Neural crest cell (in vitro differentiated cells): ENCODE data around the gene NDST1. TPM values are rescaled to one million over a fixed set of nuclear protein-coding genes. Genes with fewer than 3 reads are reported as not detected.
A peak's percentile ranks its signal among the peaks of the same experiment; 100 is the strongest.

ENCODE experiments used
- DNase-seq: peaks from one replicate; pipeline ENCODE4 v3.0.0; 2021; ENCODE audit warnings: low read depth, mixed read lengths, low spot score
- H3K27ac Mint-ChIP-seq: one replicate; pipeline ENCODE4 v1.8.0; 2021; ENCODE audit warnings: mild to moderate bottlenecking, mixed read lengths; ENCODE audit not compliant: unreplicated experiment
- H3K27me3 Mint-ChIP-seq: 2 replicates; pipeline ENCODE4 v1.8.0; 2021; ENCODE audit warnings: low read depth, mild to moderate bottlenecking, mixed read lengths
- H3K36me3 Mint-ChIP-seq: 2 replicates; pipeline ENCODE4 v1.8.0; 2021; ENCODE audit warnings: low read depth, mild to moderate bottlenecking, mixed read lengths
- H3K4me1 Mint-ChIP-seq: 2 replicates; pipeline ENCODE4 v1.8.0; 2021; ENCODE audit warnings: mixed read lengths
- H3K4me3 Mint-ChIP-seq: one replicate; pipeline ENCODE4 v1.8.0; 2021; ENCODE audit warnings: mild to moderate bottlenecking, mixed read lengths
- H3K9me3 Mint-ChIP-seq: 2 replicates; pipeline ENCODE4 v1.8.0; 2021; ENCODE audit warnings: mixed read lengths
- total RNA-seq: library from RNA; stranded (reverse); gene quantifications from 2 replicates; pipeline ENCODE4 v1.2.1, GENCODE V29; 2021
- TF ChIP-seq, protein P1 (sequence below): fragments of 200-600 bp; sonication (generic); conservative IDR thresholded peaks from 2 replicates; pipeline ENCODE4 v1.5.0; 2021; ENCODE audit warnings: antibody characterized with exemption, mild to moderate bottlenecking

NDST1 gene
- total RNA-seq, 1 donor from 2014 or later, result 112 TPM

DNA sequence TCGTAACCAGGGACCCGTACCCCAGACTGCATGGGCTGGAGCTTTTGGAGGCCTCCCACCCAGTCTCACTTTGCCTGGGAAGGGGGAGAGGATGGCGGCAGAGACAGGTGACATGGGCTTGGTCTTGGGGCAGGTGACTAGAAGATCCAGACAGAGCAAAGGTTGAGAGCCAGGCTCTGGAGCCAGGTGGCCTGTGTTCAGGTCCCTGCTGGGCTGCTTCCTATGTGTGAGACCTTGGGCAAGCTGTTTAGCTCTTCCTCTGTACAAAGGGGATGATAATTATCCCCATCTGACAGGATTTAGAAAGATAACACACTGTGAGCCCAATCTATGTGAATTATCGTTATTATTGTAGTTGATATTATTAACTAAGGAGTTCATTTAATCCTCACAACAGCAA, 16.1 kb upstream of the NDST1 start:
- Mint-ChIP-seq H3K36me3 (no peaks in the 10 kb centered on the region), H3K27me3 (no peaks in the 10 kb centered on the region), H3K9me3 (no peaks in the 10 kb centered on the region), H3K4me3 (peak overlapping the region; percentile 37), H3K4me1 (peaks cover 72% of the 10 kb centered on the region), H3K27ac (no peak overlapping the region)
- no peak for DNase-seq
- TF ChIP-seq, protein P1, sequence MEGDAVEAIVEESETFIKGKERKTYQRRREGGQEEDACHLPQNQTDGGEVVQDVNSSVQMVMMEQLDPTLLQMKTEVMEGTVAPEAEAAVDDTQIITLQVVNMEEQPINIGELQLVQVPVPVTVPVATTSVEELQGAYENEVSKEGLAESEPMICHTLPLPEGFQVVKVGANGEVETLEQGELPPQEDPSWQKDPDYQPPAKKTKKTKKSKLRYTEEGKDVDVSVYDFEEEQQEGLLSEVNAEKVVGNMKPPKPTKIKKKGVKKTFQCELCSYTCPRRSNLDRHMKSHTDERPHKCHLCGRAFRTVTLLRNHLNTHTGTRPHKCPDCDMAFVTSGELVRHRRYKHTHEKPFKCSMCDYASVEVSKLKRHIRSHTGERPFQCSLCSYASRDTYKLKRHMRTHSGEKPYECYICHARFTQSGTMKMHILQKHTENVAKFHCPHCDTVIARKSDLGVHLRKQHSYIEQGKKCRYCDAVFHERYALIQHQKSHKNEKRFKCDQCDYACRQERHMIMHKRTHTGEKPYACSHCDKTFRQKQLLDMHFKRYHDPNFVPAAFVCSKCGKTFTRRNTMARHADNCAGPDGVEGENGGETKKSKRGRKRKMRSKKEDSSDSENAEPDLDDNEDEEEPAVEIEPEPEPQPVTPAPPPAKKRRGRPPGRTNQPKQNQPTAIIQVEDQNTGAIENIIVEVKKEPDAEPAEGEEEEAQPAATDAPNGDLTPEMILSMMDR, result no peak

DNA sequence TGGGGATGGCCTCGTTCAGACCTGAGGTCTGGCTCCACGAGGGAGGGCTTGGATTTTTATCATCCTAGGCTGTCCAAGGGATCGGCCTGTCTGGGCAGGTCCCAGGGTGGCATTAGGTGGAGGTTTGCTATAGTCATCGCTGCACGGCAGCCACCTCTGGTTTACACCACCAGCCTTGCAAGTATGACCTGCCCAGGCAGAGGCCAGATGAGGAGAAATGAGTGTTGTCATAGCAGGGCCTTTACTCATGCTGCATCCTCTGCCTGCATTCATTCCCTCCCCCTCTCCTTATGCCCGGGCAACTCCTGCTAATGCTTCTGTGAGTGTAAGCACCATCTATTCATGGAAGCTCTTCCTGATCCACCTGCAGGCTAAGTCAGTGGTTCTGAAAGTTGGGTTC, 15.3 kb upstream of the NDST1 start:
- no peaks in the 10 kb centered on the region for H3K36me3 Mint-ChIP-seq
- H3K9me3 Mint-ChIP-seq, result no peaks in the 10 kb centered on the region
- TF ChIP-seq, protein P1, result no peak
- peak overlapping the region; percentile 4 for H3K27ac Mint-ChIP-seq
- peaks cover 70% of the 10 kb centered on the region for H3K4me1 Mint-ChIP-seq
- H3K27me3 Mint-ChIP-seq, result no peaks in the 10 kb centered on the region
- H3K4me3 Mint-ChIP-seq, result no peak overlapping the region
- DNase-seq, result no peak

DNA sequence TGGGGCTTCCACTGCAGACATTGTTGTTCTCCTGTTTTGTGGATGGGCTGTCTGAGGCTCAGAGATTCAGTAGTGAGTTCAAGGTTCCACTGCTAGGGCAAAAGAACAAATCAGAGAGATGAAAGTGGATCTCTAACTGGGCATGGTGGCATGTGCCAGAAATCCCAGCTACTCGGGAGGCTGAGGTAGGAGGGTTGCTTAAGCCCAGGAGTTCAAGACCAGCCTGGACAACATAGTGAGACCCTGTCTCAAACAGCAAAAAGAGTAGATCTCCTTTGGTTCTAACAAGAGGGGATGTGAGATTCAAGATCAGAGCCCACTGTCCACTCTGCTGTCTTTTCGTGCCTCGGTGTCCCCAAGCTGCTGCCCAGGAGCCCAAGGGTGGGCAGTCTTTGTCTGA, 11.8 kb upstream of the NDST1 start:
- Mint-ChIP-seq H3K9me3 (no peaks in the 10 kb centered on the region), H3K4me1 (peaks cover 70% of the 10 kb centered on the region), H3K27me3 (no peaks in the 10 kb centered on the region), H3K36me3 (no peaks in the 10 kb centered on the region), H3K4me3 (peak overlapping the region; percentile 54), H3K27ac (peak overlapping the region; percentile 75)
- DNase-seq, result no peak
- TF ChIP-seq, protein P1, result no peak

DNA sequence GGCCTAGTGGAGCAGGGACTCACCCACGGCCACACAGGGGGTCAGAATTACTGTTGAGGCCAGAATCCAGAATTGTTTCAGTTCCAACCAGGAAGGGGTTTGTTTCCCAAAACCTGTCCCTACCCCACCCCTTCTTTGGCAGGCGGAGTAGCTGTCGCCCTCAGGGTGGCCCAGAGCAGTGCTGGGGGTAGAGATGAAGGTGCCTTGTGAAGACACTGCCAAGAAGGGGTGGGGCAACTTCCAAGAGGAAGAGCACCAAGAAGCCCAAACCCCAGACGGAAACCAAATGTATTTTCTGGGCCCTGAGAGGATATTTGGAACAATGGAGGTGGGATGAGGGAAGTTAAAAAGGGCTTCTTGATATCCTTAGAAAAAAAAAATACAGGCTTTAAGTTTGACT, 11.4 kb upstream of the NDST1 start:
- DNase-seq, result no peak
- no peaks in the 10 kb centered on the region for H3K27me3 Mint-ChIP-seq
- TF ChIP-seq, protein P1, result no peak
- no peak overlapping the region for H3K4me3 Mint-ChIP-seq
- H3K27ac Mint-ChIP-seq, result peak overlapping the region; percentile 75
- H3K4me1 Mint-ChIP-seq, result peaks cover 69% of the 10 kb centered on the region
- no peaks in the 10 kb centered on the region for H3K36me3 Mint-ChIP-seq
- no peaks in the 10 kb centered on the region for H3K9me3 Mint-ChIP-seq

DNA sequence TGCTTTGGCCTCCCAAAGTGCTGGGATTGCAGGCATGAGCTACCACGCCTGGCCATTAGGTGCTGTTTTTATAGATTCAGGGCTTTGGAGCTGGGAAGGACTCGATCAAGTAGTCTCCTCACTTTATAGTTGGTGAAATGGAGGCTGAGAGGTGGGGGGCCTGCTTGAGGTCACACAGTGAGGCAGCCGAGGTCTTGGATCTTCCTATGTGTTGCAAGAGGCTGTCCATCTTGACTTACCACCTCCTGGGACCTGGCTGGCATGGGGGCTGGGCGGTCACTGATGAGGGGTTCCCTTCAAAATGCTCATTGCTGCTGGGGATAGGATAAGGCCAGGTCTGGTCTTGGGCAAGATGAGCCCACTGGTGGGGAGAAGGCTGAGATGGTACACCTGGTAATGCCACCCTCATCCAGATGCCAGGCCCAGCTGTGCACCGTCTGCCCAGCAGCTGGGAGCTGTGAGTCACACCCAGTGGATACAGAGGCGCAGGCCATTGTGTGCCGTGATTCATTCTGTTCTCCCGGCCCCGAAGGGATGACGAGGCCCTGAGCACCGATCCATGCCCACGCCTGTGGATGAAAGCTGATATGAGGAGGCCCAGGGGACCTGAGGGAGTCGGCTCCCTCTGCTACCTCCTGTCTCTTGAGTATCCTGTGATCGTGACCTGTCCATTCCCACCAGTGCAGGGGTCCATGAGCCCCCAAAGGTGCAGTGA, 10.5 kb upstream of the NDST1 start:
- Mint-ChIP-seq H3K36me3 (no peaks in the 10 kb centered on the region), H3K9me3 (no peaks in the 10 kb centered on the region), H3K27me3 (no peaks in the 10 kb centered on the region), H3K4me3 (no peak overlapping the region), H3K4me1 (peaks cover 70% of the 10 kb centered on the region), H3K27ac (peak overlapping the region; percentile 93)
- DNase-seq, result no peak
- TF ChIP-seq, protein P1, result no peak
